GM18861 (cell line): ENCODE data around the gene EMILIN1.
A peak's percentile ranks its signal among the peaks of the same experiment; 100 is the strongest.
"Not testable (repeated sequence)": the region's sequence is repeated elsewhere in the genome, so short reads cannot be mapped to it uniquely, and the experiment has no call there.

Source experiments
- ATAC-seq: cut with Tn5 transposase; IDR thresholded peaks from one replicate; pipeline ENCODE4 v1.9.1; 2021; ENCODE audit not compliant: unreplicated experiment

EMILIN1 gene

DNA sequence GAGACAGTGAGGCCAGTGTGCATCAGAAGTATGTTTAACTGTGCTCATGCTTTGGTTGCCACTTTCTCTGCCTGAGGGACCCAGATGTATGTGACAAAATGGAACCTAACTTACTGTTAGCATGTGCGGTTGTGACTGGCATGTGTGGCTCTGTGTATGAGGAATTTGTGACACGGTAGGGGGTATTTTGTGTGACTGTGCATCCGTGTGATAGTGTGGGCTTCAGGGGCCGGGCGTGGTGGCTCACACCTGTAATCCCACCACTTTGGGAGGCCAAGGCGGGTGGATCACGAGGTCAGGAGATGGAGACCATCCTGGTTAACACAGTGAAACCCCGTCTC is 40.9 kb downstream of the EMILIN1 start:
- ATAC-seq = not testable (repeated sequence)

DNA sequence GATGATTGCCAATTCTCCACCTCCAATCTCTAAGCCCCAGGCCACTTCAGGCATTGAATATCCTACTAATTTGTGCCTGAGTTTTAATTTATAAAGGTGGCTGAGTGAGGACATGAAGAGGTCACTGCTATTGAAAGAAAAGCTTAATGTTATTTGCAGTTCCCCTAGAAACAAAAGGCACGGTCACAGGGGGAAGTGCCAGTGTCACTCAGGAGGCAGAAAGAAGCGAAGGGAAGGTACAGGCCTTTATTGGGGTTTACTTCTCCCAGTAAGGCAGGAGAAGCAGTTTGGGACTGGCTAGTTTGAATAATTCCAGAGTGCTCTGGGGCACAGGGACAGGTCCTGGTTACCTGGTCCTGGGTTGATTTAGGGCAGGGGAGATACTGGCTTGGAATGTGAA is 43.5 kb downstream of the EMILIN1 start:
- ATAC-seq = no peak

DNA sequence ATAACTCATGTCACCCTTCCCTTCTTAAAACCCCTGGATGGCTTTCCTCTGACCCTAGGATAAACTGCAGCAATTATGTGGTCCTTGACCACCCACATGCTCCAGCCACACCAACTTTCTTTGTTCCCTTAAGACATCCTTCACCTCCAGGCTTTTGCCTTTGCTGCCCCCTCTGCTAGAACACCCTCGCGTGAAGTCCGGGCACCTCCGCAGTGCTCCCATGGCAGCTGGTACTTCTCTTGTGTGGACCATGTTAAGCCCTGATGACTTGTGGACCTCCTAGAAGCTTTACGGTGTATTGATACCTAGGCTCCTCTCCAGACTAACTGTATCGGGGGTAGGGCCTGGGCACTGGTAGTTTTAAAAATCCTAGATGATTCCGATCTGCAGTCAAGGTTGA is 44.4 kb downstream of the EMILIN1 start:
- no peak for ATAC-seq

DNA sequence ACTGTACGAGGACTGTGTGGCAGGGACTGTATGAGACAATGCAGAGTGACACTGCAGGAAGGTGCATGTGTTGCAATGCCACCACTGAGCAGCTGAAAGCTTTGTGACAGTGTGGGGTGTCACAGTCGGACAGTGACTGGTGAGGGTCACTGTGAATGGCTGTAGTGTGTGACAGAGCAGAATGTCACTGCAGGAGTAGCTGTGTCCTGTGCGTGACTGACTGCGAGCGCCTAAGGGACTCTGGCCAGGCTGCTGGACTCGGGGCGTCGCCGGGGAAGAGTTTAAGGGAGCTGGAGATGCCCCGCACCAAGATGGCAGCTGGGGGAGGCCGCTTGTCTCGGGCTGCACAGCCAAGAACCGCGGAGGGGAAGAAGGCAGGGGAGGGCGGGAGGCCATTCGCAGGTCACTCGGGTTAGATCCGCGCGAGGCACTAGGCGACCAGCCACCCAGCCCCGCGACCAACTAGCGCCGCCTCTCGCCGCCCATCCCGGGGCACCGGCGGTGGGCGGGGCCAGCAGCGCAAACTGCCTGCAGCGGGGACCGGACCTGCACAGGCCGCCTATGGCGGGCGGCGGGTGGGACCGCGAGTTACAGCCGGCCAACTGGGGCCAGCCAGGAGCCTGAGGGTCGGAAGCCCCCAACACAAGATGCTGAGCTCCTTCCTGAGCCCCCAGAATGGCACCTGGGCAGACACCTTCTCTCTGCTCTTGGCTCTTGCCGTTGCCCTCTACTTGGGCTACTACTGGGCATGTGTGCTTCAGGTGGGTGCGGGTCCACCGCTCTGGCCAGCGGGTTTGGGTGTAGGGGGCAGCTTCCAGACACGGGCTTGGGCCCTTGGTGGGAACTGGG is 45.1 kb downstream of the EMILIN1 start, which contains the start of gene ABHD1:
Gene ABHD1 (plus strand): TSS at position 514 of the 849 bp plus-strand sequence. CDS start 134 bp downstream, at position 648.
- ATAC-seq = no peak

DNA sequence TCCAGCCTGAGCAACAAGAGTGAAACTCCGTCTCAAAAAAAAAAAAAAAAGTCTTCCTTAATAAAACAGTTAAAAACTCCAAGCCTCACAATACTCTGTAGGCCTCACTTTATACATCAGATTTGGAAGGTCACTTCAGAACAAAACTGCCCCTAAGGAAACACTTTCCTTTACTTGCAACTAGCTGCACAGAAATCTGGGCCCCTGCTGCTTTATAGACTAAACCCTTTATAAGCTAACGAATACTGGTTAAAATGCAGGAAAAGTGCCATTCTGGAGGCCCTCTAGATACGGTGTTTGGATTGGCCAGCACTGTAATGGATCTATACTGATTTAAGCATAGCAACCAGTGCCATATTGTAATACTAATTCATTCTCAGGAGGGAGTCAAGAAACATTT is 46.7 kb downstream of the EMILIN1 start:
- ATAC-seq = no peak

DNA sequence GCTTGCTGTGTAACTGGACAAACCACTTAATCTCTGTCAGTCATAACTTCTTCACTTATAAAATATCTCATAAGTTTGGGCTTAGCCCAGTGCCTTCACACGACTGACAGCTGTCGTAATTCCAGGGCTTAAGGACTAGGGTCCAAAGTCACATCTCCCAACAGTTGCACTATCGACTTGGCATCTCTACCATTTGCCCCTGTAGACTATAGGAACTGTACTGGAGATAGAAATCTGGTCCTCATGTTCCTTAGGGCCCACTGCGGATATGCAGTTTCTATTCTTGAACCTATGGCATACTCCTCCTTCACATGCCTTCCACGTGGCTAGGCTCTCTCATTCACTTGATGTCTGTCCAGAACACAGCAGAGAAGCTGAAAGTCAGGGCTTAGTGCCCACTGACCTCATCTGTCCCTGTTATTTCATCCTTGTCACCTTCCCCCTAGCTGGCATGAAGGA is 47.9 kb downstream of the EMILIN1 start:
- no peak for ATAC-seq

DNA sequence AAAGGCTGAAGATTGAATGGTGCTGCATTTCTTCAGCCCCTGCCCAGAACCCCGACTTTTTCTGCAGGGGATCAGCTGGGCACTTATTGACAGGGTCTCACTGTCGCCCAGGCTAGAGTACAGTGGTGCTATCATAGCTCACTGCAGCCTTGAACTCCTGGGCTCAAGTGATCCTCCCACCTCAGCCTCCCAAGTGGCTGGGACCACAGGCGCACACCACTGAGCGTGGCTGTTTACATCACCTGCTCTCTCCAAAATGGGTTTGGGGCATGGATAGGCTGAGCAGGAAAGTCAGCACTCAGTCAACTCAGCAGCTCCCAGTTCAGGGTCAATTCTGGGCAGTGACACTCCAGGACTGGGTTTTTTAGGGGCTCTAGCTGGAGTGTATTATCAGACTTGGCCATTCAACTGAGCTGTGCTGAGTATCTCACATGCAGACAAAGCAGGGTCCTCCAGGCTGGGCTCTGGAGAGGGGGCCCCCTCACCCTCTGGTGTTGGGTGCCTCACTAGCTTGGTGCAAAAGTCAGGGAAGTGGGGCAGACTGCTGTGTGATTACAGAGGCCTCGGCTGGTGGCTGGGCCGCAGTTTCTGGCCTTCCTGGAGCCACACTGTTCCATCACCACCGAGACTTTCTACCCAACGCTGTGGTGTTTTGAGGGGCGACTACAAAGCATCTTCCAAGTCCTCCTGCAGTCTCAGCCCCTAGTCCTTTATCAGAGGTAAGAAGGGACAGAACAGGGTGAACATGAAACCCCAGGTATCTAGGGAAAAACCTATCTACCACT is 49.7 kb downstream of the EMILIN1 start:
- no peak for ATAC-seq

DNA sequence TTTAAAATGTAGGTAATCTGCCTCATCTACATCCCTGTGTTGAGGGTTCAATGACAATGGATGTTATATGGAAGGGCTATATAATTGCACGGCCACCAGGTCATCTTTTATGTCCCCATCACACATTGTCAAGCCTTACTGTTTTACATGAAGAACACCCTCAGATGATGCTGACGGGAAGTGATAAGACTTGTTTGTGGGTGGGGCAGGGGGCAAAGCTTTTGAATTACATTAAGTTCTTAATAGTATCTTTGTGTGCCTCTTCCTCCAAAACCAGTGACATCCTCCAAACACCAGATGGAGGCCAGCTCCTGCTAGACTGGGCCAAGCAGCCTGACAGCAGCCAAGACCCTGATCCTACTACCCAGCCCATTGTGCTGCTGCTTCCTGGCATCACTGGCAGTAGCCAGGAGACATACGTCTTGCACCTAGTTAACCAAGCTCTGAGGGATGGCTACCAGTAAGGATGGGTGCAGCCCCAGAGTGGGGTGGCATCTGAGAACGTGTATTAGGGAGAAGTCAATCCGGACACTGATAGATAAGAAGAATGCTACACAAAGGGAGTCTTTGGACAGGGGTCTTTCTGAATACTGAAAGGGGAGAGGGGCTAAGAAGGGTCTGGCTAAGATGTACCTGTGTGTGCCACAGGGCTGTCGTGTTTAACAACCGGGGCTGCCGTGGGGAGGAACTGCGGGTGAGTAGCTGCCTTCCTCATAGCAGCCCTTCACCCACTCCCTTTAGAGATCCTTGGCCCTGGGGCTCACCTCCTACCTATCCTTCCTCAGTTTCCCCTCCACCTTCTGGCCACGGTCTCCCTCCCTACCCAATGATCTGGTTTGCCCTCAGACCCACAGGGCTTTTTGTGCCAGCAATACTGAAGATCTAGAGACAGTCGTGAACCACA is 50.5 kb downstream of the EMILIN1 start:
- no peak for ATAC-seq

DNA sequence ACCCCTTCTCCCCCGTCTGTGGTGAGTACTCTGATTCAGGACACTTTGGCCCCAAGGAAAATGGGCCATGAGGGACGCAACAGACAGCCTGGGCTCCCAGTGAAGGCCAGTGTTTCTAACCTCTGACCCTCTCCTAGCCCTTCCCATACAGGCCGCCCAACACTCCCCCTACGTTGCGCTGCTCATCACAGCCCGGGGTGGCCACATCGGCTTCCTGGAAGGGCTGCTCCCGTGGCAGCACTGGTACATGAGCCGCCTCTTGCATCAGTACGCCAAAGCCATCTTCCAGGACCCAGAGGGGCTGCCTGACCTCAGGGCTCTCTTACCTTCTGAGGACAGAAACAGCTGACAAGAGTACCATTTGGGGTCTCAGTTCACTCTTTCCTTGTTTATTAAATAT is 52.0 kb downstream of the EMILIN1 start:
- ATAC-seq = no peak

DNA sequence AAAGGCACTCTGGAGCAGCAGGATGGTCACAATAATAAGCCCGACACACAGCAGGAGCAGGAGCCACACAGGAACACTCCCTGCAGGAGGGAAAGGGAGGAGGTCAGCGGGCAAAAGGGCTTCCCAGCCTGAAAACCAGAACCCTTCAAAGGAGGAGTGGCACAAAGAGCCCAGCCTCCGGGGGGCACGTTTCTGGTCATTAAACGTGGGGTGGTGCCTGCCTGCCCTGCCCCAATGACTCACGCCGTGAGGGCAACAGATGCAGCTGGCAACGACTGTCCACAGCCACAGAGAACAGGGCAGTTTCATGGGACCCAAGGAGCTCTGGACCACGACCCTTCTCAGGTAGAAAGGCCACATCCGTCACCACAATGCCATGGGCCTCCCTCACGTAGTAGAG is 53.0 kb downstream of the EMILIN1 start:
- no peak for ATAC-seq

DNA sequence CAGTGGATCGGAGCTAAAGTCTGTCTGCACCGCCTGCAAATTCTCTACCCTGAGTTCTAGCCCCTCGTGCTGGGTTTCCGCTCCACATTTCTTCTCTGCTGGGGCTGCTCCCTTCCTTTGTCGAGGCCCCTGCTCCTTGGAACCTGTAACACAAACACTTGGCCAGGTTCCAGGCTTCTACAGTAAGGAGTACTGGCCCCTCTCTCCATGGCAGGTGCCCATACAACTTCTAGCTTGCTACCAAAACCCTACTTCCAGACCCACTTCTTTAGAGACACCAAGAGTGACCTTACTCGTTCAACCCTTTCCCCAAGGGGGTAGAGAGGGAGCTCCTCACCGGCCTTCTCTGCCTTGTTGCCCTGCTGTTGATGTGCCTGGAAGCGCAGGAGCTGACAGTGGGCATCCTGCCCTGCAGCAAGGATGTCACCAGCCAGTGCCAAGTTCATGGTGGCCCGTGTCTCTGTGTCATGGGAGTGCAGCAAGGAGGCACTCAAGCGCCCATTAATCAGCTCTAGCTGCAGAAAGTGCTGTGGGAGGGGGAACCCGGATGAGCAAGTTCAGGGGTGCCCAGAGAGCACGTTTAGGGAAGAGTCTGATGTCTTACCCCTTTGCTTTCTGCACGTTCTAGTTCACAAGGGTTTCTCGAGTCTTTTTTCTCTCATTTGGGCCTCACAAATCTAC is 54.9 kb downstream of the EMILIN1 start:
- no peak for ATAC-seq

DNA sequence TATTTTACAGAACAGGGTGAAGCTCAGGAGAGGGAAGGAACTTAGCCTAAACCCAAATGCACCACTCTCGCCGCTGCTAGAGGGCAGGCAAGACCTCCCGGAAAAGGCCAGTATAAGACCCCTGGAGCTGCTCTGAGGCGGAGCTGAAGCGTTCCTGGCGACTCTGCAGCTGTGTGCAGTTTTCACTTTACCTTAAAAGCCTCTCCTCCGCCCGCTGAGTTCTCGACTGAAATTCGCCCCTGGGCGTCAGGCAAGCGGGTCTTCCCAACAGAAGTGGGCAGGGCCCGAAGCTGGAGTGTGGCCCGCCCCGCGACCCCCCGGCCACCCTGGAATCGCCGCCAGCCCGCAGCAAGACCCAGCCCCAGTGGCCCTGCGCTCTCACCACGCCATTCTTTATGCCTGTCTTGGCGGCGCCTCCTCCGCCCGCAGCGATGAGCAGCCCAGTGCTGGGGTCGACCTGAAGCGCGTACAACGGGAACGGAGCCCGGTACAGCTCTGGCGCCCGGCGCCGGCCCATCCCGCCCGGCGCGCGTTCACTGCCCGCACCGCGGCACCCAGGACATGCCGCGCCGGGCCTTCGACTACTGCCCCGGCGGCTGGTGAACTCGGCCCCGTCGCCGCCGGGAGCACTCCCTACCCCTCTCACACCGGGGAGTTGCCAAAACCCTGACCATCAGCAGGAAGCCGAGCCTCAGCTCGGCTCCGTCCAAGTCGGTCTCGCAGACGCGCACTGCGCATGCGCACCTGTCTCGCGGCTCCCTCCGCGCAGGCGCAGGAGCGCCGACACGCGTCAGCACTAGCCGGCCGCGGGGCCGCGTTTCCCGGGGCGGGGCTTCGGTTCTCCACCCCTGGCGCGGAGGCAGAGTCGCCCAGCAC is 55.7 kb downstream of the EMILIN1 start, which contains the start of gene PREB:
Gene PREB (minus strand): TSS at position 732 of the 876 bp plus-strand sequence. CDS start 215 bp downstream, at position 517.
- ATAC-seq = peak; percentile 83

DNA sequence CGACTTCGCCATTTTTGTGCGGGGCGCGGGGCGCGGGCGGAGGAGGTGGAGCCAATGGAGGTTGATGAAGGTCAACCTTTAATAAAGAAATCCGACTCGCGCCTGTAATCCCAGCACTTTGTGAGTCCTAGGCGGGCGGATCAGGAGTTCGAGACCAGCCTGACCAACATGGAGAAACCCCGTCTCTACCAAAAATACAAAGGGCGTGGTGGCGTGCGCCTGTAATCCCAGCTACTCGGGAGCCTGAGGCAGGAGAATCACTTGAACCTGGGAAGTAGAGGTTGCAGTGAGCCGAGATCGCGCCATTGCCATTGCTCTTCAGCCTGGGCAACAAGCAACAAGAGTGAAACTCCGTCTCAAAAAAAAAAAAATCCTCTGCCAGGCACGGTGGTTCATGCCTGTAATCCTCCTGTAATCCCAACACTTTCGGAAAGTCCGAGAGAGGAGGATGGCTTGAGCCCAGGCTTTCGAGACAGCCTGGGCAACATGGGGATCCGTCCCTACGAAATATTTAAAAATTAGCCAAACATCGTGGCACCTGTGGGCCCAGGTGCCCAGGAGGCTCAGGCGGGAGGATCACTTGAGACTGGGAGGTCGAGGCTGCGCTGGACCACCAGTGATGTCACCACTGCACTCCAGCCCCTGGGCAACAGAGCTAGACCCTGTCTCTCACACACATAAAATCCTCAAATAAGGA is 56.5 kb downstream of the EMILIN1 start:
- ATAC-seq = no peak

DNA sequence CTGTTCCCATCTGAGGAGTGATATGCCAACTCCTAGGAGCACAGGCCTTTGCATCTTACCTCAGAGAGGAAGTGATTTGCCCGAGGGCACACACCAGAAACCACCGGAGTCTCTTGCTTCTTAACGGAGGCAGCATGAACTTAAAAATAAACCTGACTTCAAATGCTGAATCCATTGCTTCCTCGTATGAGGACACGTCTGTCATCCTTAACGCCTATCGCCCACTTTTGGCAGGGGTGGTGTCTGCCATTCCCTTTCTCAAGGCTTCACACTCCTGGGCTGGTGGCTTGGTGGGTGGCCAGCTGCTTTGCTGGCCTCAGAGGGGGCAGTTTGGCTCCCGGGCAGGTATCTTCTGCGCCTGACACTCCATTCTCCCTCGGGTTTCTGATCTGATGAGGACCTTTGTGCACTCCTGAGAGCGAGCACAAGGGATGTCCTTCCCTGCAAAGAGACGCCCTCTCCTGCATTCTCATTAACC is 57.1 kb downstream of the EMILIN1 start:
- ATAC-seq = no peak
